Right hindlimb (tissue), 1 donor: ENCODE results near the gene FOXB2.
"Not testable (repeated sequence)": the region's sequence is repeated elsewhere in the genome, so short reads cannot be mapped to it uniquely, and the experiment has no call there.

Source experiments
- DNase-seq: peaks from one replicate; pipeline ENCODE4 v3.0.0-alpha.2; 2018

FOXB2 gene

DNA sequence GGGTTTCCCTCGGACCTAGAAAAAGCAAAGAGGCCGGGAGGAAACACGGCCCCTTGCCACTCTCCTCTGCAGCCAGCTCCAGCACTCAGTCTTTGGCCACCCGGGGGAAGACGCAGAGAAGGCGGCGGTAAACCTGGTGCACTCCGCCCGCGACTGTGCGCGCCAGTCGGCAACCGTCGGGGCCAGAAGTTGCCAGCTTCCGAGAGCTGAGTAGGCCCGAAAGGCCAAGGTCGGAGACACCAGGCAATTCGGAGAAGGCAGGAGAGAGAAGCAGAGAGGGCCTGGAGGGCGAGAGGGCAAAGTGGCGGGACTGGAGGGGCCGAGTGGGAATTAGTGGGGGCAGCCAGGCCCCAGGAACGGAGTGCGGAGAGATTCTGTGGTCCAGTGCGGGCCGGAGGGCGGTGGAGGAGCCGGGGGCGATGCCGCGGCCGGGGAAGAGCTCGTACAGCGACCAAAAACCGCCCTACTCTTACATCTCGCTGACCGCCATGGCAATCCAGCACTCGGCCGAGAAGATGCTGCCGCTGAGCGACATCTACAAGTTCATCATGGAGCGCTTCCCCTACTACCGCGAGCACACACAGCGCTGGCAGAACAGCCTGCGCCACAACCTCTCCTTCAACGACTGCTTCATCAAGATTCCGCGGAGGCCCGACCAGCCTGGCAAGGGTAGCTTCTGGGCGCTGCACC lies at the start of gene FOXB2:
Gene FOXB2 (plus strand): TSS at position 420 of the 690 bp plus-strand sequence. CDS start 0 bp downstream, at position 420.
- DNase-seq: no peak

DNA sequence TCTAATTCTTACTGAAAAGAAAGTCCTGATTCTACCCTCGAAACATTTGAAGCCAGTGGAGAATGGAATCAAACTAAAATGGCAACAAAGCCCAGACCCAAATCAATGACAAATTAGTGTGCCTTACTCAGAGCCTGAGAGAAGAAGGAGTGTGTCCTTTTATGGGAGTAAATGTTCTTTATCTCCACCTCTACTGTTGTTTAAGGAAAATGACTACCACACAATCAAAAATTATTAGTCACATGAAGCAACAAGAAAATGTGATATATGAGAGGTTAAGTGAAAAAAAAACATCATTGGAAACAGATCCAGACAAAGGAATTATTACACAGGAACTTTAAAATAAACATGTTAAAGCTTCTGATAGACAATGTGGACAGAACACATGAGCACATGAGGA lies 49.7 kb upstream of the FOXB2 start:
- no peak for DNase-seq

DNA sequence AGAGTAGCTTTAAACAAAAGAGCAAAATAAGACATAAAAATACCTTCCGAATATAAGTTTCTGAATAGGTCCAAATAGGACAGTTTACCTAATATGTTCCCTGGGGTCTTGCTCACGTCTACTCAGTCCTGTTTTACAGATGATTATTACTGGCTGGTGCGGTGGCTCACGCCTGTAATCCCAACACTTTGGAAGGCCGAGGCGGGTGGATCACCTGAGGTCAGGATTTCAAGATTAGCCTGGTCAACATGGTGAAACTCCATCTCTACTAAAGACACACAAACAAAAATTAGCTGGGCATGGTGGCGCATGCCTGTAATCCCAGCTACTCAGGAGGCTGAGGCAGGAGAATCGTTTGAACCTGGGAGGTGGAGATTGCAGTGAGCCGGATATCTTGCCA lies 40.6 kb upstream of the FOXB2 start:
- DNase-seq: not testable (repeated sequence)

DNA sequence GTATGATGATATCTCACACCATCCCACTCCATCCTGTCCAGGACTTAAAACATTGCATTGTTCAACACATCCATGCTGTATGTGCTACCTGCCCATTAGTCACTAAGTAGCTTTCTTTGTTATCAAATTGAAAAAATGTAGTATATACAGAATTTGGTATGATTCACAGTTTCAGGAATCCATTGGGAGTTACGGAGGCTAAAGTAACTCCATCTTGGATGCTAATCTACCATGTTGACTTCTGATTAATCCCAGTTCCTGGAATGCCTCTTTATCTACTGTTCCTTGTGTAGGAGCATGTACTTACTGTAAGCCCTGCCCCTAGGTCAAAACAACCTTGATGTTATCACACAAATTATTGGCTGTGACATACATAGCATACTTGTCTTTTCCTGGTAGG lies 38.9 kb upstream of the FOXB2 start:
- DNase-seq: no peak

DNA sequence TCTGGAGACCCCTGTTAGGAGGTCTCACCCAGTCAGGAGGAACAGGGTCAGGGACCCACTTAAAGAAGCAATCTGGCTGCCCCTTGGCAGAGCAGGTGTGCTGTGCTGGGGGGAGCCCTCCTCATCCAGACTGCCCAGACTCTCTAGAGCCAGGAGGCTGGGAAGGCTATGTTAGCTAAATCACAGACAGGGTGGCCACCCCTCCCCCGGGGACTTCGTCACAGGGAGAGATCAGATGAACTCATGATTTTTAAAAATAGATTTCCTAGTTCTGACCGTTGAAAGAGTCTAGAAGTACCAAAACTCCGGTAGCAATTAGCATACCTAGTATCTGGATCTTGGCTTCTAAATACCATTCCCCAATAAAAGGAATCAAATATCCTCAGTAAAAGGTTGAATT lies 35.0 kb upstream of the FOXB2 start:
- no peak for DNase-seq

DNA sequence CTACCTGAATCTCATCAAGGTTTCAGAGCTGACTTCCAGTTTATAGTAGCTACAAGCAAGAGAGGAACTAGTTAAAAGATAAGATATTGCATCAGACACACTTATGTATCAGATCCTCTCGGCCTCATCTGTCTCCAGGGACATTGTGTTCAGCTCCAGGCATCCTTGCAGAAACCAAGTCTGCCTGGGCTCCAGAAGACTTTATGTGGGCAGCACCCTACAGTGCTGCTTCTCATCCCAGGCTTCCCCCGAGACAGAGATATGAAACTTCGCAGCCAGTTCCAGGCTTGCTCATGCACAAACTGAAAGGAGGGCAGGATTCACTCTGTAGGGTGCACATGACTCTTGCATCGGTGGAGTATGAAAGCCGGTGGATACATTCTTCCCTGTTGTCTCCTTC lies 33.9 kb upstream of the FOXB2 start:
- DNase-seq: no peak

DNA sequence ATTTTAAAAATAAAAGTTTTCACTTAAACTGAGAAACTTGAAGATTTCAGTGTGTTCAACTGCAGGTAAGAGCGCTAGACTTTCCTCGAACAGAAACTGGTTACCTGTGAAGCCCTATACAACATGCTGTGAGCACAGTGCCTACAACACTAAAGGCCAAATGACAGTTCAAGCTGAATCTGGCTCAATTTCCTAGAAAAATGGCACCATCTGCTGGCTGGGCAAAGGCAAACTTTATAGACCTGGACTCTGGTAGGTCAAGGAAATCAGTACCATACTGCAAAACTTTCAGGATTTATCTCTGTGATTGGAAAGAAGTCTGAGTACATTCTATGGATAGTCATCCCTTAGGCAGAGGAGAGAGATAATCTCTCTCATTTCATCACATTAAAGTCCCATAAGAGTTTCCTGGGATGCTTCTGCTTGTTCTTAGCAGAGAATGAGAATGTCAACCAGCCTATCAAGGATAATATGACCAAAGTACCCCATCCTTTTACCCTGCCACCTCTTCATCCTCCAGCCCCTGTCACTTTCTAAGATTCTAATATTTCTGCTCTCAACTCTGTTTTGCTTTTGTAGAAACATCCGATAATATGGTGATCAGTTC lies 31.8 kb upstream of the FOXB2 start:
- DNase-seq: no peak

DNA sequence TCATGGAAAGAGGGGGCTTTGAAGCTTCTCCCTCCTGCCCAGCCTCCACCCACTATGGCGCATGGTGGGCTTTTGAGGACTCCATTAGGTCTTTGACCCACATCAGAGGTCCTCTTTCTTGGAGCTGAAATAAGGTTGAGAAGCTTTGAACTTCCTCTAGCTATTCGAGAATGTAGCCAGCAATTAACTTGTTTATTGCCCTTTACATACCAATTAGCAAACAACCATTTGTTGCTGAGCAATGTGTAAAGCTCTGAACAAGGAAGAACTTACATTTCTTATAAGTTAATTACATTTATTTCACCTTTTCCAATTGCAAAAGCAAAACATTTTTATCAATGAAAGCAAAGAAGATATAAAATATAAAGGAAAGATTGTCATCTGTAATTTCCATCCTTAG lies 30.5 kb upstream of the FOXB2 start:
- no peak for DNase-seq

DNA sequence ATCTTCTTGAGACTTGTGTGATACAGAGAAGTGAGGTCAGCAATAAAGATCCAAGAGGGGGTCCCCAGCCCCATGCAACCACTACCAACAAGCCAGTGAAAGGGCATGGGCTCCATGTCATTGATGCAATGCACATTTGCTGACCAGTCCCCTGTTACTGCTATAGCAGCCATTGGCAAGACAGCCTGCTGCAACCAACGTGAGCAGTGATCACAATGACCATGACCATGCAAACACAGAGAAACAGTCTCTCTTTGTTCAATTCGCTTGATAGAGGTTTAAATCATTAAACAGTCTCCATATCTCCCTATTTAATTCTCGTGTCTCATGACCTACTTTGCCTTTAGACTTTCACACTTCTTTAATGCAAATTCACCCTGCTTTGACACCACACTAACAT lies 30.0 kb upstream of the FOXB2 start:
- no peak for DNase-seq

DNA sequence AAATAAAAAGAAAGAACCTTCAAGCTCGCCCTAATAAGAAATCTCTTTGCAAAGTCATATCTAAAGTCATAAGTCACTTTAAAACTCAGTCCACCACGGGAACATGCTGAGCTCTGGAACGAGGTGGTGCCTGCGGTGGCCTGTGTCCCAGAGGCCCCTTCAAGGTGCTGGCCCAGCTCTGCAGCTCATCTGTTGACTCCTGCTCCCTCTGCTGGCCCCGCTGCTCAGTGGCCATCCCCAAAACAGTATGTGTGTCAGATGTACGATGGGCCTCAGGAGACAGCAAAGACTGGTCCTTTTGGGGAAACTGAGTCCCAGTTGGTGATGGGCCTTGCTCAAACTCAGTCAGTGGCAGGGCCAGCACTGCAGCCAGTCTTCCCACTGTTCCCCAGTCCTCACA lies 22.8 kb upstream of the FOXB2 start:
- no peak for DNase-seq

DNA sequence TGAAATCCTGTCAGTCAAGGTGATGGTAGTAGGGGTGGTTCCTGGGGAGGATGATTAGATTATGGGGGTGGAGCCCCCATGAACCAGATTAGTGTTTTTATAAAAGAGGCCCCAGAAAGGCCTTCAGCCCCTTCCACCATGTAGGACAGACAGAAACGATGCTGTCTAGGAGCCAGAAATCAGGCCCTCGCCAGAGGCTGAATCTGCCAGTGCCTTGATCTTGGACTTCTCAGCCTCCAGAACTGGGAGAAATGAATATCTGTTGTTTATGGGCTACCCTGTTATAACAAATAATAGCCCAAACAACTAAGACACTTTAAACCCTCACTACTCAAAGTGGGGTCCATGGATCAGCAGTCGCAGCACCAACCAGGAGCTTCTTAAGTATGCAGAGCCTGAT lies 20.2 kb upstream of the FOXB2 start:
- no peak for DNase-seq

DNA sequence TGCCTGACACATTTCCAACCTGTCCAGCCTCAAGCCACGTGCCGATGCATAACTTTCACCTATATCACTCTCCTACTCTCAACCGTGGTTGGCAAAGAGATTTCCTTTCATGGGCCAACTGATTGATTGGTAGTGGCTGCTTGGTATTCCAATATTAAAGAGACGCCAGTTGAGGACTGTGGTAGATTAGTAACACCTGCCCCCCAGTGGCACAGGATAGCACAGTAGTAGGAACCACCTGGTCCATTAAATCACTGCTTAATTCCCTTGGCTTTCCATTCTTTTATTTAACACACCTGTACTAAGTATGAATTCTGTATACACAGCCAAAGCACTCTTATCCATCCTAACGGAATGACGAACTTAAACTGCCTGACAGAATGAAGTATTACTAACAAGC lies 19.1 kb upstream of the FOXB2 start:
- no peak for DNase-seq

DNA sequence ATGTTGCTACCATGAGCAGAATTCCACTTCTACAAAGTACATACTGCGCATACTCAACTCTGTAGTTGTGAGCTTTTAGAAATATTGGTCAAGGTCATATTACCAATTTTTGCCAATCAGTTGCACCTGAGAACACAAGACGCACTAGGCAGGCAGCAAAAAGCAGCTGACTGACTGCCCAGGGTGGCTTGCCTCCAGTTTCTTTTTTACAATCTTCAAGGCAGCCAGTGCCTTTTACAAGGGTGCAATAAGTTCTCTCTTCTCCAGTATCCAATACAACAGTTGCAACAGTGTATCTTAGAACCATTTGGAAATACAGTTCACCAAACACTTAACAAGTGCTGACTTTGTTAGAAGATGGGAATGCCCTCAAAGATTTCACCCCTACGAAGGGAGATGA lies 16.1 kb upstream of the FOXB2 start:
- DNase-seq: no peak

DNA sequence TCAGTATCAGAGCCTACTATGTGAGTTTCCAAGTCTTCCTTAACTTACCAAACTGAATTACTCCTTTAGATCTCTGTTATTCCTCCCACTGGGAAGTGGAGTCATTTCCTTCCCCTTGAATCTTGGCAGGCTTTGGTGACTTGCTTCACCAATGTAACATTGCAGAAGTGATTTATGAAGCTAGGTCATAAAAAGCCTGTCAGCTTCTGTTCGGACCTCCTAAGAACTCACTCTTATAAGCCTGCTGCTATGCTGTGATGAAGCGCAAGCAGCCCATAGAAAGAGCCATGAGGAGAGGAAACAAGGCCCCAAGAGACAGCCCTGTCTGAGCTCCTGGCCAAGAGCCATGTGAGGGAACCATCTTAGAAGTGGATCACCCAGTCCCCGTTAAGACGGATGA lies 14.2 kb upstream of the FOXB2 start:
- DNase-seq: no peak

DNA sequence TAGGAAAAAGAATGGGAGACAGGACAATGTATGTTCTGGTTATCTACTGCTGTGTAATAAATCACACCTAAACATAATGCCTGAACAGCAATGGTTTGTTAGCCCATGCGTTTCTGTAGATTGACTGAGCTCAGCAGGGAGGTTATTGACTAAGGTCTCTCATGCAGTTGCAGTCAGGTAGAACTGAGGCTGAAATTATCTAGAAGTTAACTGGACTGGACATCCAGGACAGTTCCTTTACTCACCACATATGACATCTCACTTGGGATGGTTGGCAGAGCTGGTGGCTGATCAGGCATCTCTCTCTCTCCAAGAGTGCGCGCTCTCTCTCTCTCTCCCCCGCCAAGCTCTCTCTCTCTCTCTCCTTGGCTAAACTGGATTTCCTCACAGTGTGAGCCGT lies 8.9 kb upstream of the FOXB2 start:
- DNase-seq: no peak

DNA sequence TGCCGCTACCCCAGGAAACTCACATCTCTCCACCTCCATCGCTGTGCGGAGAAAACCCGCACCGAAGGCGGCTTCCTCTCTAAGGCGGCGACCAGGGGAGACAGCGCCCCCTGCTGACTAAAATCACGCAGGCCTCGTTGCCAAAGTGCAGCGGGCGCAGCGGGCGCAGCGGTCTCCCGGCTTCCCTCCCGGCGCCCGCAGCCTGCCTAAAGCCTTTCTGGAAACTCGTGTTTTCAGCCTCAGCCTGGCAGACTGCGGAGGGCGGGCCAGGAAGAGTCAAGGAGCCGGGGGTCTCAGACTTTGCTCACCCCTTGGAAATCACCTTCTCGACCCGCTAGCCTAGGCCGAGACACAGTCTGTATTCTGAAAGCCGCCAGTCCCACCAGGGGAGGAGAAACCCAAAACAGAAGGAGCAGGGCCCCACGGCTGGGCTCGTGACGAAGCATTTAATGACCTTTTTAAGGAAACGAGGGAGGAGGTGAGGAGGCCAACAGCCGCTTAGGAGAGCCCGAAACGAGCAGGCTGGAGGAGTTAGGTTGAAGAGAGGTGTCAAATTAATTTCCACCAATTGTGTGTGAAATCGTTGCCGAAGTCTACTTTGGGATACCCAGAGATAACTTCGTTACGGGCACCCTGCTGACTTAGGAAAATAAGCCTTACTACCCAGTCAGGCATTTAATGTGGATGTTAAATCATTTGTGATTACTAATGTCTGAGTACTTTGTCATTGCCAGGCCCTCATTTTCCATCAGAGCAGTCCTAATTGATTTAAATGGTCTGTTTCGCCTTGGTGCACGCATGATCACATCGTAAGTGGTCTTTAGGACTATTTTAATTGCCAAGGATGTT lies 7.3 kb upstream of the FOXB2 start:
- peak; percentile 71 for DNase-seq

DNA sequence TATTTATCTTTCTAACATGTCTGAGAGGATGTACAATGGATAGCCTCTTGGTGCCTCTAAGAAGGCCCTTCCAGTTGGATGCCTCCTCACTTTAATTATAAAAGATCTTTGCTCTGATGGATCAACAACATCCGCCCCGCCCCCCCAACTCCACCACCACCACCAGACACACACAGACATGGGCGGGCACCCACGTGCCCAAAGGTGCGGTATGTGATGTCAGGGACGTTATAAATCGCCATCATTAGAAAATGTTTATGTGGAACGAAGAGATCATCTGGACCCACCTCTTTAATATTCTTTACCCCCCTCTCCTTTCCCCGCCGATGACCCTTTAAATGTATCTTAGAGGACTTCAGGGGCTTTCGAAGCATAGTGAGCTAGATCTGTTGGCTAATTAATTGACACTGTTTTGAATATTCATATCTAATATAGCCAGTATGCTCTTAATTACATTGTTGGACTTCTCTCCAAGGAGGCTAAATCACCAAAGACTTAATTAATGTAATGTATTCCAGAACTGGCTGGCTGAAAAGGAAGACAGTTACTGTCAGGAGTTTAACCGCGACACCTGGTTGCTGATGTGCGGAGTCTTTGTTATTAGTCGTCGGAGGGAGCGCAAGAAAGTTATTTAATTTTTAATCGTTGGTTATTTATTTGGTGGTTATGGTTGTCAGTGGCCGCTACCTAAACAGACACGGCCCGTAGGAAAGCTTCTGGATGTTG lies 6.1 kb upstream of the FOXB2 start:
- DNase-seq: no peak

DNA sequence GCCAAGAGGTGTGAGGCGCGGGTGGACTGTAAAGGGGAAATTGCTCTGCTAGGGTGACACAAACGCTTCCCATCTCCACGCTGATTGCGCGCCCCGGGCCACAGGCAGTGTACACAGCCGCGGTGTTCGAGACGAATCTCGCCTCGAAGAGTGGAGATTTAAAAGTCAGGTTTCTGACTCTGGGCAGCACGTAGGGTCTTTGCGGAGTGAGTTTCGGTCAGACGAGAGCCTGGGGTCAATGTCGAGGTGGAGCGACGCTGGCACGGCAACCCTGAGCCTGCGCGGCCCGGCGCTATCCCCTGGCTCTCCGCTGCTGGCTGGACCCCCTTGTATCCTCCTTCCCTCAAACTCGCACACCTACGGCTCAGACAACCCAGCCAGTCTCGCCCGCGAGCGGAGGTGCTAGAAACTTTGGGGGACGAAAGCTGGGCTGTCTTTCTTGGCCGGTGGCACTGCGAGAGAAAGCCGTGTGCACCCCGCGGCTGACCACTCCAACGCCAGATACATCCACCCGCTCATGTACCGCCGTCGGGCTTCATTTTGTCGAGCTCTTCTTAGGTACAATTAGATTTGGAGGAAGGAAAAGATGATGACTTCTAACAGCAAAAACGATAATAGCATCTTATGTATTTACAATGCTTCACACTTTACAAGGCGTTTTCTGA lies 5.4 kb upstream of the FOXB2 start:
- no peak for DNase-seq

DNA sequence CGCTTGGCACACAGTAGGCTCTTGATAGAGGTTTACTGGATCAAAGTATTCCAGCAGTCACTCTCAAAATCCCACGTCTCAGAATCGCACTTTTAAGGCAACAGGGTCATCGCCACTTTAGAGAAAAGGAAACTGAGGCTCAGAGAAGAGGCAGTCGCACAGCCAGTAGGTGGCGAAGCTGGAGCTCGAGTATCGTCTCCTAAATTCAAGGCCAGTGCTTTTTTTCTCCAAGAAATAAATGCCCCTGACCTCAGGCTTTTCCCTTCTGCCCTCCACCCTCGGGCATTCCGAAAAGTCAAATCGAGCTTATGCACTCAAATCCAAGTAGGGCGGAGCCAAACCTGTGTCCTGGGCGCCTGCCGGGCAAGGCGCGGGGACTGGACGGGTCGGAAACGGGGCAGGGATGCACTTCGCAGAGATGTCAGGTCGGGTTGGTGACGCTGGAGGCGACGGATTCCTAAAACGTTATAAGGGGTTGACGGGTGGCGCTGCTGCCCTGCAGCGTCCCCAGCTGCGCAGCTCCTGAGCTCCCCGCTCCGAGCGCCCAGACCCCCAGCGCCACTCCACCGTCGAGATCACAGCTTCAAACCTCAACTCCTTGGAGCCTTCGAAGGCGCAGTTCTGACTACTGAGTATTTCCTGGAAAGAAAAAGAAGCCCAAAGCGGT lies 4.7 kb upstream of the FOXB2 start:
- no peak for DNase-seq

DNA sequence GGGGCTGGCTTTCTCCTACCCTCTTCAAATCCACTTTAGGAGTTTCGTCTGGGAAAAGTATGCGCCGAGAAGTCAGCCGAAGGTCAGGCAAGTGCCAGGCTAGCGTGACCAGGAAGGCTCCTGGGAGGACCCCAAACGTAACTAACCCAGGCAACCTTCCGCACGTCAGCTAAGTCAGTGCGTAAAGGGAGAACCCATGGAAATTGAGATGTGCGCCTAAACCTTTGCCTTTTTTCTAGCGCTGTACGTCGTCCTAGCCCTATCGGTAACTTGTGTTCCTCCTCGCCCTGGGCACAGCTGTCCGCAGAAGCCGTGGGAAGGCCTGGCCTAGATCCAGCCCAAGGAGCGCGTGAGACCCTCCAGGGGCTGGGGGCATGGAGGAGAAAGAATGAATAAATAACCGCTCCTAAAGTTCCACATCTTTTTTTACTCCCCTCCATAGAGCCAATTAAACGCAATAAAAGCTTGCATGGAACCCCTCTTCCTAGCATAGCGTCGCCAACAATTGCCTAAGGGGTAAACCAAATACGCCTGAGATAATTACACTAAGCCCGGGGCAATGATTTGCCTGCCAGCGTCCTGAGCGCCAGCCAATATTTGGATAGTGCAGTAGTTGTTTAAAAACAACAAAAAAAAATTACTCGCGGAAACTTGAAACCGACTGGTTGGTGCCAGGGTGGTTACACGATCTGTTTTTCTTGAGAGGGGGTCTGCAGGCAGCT lies 4.0 kb upstream of the FOXB2 start:
- no peak for DNase-seq

DNA sequence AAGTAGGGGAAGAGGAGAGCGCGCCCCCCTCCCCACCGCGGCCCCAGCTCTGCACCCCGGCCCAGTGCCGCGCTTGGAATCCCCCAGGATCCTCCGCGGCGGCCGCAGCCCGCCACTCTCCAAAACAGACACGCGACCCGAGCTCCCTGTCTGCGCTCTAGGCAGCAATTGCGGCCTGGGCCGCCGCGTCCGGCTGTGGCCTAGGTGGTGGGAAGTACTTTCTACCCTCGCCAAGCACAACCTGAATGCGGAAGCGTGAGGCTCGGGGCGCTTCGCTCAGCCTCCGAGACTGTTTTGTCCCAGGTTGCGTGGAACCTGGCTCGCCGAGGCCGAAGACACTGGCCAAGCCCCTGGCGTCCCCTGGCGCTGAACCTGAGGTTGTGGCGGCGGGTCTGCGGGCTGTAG lies 3.3 kb upstream of the FOXB2 start:
- DNase-seq: no peak
